HG03064 (cell line): Measurements from ENCODE around the gene DEXI.
"Not testable (repeated sequence)": the region's sequence is repeated elsewhere in the genome, so short reads cannot be mapped to it uniquely, and the experiment has no call there.

Experiments
- ATAC-seq: cut with Tn5 transposase; IDR thresholded peaks from one replicate; pipeline ENCODE4 v1.9.1; 2021; ENCODE audit warnings: low read depth; ENCODE audit not compliant: unreplicated experiment

The DEXI gene

DNA sequence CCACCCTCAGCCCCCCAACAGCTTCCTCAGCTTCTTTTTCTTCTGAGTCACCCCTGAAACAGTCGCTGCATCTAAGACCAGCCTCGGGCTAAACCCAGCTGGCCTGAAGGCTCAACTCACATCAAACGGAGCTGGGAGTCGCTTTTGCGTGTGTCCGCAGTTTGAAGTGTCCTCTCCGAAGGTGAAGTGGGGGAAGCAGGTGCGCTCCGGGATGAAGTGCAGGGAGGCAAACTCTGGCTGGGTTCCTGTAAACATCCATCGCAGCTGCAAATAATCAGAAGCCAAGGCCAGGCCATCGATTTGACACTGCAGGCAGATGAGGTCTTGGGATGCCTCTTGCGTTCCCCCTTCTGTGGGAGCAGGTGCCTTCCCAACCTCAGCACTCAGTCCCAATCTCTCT is 13.2 kb downstream of the DEXI start:
- ATAC-seq = not testable (repeated sequence)

DNA sequence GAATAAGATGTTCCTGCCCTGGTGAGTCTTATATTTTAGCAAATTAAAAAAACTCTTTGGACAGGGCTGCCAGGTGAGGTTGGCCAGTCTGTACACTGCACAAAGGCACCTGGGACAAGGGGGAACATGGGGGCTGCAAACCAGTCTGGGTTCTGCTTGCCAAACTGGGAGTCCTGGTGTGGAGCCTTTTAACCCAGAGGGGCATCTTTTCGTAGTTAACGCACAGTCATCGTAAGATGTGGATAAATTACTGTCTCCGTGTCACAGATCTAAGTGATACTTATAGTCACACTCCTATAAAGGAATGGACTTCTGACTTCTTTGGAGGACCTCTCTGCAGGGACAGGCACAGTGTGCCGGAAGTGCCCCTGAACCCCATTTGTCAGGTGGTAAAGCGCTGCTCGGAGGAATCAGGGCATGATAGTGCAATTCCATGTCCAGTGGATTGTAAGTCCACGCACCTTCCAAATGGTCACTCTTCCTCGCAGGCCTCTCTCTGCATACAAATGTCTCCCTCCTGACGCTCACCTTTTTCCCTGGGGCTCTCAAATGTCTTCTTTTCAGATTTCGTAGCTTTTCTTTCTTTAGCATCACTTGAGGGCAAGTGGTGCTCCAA is 14.7 kb downstream of the DEXI start:
- no peak for ATAC-seq

DNA sequence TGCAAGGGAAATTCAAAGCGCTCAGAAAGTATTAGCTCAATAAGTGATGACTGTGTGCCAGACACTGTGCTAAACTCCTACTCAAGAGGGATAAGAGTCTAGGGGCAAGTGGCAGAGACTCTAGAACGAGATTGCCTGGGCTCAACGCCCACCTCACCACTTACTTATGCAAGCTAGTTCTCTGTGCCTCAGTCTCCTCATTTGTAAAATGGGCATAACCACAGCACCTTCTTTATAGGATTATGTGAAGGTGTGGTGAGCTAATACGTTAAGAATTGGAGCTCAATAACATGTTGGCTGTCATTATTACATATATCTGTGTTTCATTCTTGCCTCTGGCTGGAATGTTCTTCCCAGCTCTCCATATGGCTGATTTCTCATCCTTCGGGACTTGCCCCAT is 15.4 kb downstream of the DEXI start:
- ATAC-seq = no peak

DNA sequence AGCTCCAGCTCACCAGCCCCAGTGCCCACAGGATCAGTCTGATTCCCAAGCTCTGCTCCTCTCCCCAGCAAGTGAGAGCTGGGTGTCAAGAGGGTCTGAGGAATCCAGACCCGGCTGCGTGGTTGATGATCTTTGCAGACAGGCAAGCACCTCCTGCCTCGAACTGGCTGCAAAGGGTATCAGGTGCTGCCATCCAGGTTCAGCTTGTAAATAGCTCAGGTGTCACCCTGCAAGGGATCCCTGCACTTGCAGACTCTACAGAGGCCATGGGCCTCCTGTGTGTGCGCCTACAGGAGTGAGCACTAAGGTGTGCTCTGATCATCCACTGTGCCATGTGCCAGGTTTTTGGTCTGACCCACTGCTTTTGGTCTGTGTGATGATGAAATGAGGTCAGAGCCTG is 16.2 kb downstream of the DEXI start:
- ATAC-seq = no peak

DNA sequence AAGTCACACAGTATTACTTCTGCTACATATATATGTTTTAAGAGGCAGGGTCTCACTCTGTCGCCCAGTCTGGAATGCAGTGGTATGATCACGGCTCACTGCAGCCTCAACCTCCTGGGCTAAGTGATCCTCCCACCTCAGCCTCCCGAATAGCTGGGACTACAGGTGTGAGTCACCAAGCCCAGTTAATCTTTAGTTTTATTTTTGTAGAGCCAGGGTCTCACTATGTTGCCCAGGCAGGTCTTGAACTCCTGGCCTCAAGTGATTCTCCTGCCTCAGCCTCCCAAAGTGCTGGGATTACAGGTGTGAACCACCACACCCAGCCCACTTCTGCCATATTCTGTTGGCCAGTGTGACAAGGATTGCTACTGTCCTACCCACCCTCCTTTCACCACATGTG is 17.0 kb downstream of the DEXI start:
- ATAC-seq = not testable (repeated sequence)

DNA sequence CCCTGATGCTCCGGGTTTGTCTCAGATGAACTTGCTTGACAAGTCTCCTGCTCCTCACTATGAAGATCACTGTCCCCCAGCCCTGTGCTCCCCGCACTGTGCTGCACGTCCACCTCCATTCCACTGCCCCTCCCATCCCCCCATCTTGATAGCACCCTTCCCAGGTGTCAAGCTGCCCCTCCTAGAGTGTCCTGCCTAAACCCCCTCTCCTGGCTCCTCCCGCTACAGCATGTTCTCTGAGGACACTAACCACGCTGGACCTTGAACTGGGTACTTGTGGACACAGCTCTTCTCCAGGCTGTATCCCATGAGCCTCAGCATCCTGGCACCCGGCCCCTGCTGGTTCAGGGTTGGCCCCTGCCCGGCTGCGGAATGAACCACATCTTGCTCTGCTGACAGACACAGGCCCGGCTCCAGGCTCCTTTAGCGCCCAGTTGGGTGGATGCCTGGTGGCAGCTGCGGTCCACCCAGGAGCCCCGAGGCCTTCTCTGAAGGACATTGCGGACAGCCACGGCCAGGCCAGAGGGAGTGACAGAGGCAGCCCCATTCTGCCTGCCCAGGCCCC is 18.5 kb downstream of the DEXI start:
- no peak for ATAC-seq

DNA sequence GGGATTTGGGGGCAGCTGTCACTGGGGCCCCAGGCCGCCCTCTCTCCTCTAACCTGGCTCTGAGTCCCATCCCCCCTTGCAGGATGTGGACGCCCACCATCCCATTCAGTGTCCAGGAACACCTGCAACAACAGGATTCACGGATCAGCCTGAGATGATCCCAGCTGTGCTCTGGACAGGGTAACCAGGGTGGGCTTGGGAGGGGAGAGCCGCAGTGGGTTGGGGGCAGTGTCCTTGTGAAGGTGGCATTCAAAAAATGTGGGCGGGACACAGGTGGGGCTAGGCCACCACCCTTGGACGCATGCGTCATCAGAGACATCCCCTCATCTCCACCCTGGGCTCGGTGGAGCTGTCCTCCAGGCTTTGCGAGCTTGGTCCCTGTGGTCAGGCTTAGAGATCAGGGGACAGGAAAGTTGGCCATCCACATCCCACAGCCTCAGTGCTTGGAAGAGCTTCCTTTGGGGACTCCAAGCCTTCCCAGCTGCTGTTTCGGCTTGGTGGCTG is 19.1 kb downstream of the DEXI start:
- ATAC-seq = no peak

DNA sequence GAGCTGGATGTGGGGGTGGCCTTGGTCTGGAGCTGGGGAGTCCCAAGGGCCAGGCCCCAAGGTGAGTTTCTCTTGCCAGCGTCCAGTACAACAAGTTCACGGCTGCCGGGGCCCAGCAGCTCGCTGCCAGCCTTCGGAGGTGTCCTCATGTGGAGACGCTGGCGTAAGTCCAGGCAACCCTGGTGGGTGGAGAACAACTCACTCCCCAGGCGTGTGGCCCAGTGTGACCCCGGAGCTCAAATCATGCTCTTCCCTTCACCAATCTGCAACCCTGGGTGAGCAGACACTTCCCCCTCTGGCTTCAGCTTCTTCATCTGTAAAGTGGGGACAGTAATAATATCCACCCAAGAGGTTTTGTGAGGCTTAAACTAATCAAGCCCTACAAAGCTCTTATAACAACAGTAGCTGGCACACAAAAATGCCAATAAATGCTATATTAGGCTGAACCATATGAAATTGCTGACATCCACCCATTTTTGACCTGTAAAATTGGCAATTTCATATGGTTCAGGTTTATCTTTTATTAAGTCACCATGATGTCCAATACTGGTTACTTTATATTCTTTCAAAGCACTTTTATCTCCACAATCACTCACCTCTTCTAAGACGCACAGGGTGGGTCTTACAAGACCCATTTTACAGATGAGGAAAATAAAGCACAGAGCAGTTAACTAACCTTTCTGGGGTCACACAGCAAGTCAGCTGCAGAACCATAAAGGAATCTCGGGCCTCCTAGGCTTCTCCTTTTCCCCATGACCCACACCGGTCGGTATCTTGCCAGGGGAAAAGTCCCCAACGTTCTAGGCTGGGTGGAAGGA is 19.7 kb downstream of the DEXI start:
- ATAC-seq = no peak

DNA sequence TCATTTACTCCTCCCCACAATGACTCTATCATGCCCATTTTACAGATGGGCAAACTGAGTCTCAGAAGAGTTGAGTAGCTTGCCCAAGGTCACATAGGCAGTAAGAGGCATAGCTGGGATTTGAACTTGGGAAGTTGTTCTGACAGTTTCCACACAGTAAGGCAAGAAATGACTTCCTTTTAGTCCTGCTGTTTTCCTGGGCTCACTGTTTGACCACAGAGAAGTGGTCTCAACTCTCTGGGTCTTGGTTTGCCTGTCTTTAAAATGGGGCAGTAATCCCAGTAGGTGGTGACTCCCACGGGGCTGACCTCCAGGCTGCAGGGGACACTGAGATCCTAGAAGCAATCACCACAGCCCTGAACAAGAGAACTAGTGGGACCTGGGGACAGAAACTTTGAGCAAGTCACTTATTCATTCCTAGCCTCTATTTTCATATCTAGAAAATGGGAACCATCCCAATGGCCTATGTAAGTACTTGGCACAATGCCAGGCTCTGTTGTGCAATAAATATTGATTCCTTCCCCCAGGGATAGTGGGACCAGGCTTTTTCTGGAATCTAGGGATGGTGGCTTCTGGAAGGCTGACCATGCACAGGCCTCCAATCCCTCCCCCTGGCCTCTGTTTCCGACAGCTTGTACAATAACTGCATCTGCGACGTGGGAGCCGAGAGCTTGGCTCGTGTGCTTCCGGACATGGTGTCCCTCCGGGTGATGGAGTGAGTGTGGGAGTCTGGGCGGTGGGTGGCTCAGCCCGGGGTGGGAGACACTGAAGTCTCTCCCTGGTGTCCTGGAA is 20.5 kb downstream of the DEXI start:
- no peak for ATAC-seq

DNA sequence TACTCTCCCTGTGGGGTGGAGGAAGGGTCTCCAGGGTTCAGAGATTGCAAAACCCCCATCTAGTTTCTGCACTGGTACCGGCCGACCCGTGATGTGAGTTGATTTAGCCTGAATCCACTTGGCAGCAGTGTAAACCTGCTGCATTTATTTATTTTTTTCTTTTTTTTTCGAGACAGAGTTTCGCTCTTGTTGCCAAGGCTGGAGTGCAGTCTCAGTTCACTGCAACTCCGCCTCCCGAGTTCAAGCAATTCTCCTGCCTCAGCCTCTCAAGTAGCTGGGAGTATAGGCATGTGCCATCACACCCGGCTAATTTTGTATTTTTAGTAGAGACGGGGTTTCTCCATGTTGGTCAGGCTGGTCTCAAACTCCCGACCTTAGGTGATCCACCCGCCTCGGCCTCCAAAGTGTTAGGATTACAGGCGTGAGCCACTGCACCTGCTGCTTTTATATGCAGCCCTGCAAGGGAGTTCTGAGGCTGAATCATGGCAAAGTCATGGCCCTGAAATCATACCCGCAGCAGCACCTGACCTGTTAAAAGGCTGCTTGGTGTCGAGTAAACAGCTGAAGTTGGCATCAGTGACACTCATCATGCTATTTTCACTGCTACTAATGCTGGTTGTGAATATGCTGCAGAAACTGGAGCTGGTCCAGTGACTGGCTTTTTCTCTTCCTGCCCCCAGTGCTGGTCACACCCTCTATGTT is 21.4 kb downstream of the DEXI start:
- no peak for ATAC-seq

DNA sequence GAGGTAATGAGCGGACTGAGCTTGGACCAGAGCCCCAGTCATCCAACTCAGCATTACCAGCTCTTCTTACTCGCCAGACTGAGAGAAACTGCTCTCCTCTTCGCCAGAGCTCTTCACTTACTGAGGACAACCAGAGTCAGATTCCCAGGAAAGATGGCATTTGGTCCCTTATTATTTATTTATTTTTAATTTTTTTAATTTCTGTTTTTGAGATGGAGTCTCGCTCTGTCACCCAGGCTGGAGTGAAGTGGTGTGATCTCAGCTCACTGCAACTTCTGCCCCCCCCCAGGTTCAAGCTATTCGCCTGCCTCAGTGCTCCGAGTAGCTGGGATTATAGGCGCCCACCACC is 23.3 kb downstream of the DEXI start:
- ATAC-seq = no peak

DNA sequence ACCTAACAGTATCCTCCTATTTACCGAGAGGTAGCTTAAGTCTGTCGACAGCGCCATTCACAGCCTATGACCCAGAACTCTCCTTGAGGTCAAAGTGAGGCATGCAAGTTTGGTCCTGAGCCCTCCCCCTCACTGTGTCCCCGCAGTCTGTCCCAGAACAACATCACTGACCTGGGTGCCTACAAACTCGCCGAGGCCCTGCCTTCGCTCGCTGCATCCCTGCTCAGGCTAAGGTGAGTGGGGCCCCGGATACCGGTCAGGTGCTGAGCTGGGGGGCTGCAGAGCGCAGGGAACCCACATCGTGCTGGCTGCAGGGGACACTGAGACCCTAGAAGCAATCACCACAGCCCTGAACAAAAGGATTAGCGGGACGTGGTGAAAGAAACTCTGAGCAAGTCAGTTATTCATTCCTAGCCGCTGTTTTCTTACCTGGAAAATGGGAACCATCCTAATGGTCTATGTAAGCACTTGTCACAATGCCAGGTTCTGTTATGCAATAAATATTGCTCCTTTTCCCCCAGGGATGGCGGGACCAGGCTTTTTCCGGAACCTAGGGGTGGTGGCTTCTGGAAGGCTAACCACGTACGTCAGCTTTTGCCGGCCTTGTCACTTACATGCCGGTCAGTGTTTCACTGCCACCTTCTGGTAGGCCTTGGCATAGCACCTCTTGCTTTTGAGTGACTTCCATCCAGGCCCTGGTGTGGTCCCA is 23.8 kb downstream of the DEXI start:
- no peak for ATAC-seq

DNA sequence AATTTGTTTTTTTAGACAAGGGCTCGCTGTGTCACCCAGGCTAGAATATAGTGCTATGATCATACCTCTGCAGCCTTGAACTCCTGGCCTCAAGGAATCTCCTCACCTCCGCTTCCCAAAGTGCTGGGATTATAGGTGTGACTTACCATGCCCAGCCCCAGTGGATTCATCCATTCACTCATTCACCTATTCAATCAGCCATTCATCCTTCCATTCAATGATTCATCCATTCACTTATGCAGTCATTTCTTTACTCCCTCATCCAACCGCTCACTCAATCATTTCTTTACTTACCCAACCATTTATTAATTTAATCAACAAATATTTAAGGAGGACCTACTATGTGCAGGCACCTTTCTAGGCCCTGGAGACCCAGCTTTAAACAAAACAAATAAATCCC is 25.7 kb downstream of the DEXI start:
- ATAC-seq = no peak

DNA sequence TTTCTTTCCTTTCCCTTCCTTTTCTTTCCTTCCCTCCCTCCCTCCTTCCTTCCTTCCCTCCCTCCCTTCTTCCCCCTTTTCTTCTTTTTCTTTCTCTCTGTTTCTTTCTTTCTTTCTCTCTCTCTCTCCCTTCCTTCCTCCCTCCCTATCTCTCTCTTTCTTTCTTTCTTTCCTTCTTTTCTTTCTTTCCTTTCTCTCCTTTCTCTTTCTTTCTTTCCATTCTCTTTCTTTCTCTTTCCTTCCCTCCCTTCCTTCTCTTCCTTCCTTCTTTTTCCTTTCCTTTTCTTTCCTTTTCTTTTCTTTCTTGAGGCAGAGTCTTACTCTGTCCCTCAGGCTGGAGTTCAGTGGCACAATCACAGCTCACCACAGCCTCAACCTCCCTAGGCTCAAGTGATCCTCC is 31.0 kb downstream of the DEXI start:
- ATAC-seq = no peak

DNA sequence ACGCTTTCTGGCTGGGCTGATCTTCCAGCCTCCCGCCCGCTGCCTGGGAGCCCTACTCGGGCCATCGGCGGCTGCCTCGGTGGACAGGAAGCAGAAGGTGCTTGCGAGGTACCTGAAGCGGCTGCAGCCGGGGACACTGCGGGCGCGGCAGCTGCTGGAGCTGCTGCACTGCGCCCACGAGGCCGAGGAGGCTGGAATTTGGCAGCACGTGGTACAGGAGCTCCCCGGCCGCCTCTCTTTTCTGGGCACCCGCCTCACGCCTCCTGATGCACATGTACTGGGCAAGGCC is 34.6 kb downstream of the DEXI start:
- no peak for ATAC-seq

DNA sequence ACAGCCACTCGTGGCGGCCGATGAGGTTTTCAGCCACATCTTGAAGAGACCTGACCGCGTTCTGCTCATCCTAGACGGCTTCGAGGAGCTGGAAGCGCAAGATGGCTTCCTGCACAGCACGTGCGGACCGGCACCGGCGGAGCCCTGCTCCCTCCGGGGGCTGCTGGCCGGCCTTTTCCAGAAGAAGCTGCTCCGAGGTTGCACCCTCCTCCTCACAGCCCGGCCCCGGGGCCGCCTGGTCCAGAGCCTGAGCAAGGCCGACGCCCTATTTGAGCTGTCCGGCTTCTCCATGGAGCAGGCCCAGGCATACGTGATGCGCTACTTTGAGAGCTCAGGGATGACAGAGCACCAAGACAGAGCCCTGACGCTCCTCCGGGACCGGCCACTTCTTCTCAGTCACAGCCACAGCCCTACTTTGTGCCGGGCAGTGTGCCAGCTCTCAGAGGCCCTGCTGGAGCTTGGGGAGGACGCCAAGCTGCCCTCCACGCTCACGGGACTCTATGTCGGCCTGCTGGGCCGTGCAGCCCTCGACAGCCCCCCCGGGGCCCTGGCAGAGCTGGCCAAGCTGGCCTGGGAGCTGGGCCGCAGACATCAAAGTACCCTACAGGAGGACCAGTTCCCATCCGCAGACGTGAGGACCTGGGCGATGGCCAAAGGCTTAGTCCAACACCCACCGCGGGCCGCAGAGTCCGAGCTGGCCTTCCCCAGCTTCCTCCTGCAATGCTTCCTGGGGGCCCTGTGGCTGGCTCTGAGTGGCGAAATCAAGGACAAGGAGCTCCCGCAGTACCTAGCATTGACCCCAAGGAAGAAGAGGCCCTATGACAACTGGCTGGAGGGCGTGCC is 35.1 kb downstream of the DEXI start:
- ATAC-seq = no peak

DNA sequence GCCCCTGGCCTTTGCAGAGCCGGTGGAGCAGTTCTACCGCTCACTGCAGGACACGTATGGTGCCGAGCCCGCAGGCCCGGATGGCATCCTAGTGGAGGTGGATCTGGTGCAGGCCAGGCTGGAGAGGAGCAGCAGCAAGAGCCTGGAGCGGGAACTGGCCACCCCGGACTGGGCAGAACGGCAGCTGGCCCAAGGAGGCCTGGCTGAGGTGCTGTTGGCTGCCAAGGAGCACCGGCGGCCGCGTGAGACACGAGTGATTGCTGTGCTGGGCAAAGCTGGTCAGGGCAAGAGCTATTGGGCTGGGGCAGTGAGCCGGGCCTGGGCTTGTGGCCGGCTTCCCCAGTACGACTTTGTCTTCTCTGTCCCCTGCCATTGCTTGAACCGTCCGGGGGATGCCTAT is 35.8 kb downstream of the DEXI start:
- ATAC-seq = no peak

DNA sequence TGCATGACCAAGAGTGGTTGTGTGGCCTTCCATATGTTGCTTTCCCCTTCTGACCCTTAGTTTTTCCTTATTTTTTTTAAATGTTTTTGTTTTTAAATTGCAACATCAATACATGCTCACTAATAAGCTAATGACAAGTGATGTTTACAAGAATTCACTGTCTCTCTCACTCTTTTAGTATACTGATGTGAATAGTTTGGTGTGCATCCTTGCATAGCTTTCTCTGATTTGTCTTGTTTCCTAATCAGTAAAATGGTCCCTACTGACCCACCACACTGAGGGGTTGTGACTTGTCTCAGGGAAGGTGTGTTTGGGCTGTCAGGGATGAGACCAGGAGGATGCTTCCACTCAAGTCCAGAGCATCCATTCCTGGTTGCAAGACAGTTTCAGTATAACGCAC is 39.3 kb downstream of the DEXI start:
- no peak for ATAC-seq

DNA sequence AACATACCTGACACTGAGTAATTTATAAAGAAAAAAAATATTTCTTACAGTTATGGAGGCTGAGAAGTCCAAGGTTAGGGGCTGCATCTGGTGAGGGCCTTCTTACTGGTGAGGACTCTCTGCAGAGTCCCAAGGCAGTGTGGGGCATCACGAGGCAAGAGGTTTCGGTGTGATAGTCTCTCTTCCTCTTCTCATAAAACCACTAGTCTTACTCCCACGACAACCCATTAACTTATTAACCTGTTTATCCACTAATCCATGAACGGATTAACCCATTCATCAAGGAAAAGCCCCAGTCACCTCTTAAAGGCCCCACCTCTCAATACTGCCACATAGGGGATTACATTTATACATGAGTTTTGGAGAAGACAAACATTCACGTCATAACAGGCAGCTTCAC is 45.1 kb downstream of the DEXI start:
- ATAC-seq = no peak
